ENCODE measurements around the gene GANC.
"Not testable (repeated sequence)": the region's sequence is repeated elsewhere in the genome, so short reads cannot be mapped to it uniquely, and the experiment has no call there.

The GANC gene

GRCh38 chr15:42283671-42284070 lies 10.7 kb downstream of the GANC start:
- DNase-seq, result no peak

- no peak for DNase-seq
Measured at GRCh38 chr15:42284551-42284950, 11.6 kb downstream of the GANC start.

DNA sequence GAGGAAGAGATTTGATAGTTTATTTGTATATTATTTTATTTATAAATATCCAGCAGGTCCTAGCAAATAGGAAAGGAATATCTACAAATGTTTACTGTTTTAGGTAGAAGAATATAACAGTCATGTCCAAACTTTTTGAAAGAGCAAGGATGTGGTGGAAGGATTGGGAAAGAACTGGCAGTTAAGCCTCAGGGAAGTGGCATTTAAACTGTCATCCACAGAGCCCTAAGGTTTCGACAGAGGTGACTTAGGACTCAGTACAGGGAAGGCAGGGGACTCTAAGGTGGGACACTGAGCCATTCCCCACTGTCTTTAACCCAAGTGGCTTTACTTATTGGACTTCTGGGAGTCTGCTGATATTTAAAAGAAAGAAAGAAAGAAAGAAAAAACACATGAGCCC lies 12.0 kb downstream of the GANC start:
- no peak for DNase-seq

DNA sequence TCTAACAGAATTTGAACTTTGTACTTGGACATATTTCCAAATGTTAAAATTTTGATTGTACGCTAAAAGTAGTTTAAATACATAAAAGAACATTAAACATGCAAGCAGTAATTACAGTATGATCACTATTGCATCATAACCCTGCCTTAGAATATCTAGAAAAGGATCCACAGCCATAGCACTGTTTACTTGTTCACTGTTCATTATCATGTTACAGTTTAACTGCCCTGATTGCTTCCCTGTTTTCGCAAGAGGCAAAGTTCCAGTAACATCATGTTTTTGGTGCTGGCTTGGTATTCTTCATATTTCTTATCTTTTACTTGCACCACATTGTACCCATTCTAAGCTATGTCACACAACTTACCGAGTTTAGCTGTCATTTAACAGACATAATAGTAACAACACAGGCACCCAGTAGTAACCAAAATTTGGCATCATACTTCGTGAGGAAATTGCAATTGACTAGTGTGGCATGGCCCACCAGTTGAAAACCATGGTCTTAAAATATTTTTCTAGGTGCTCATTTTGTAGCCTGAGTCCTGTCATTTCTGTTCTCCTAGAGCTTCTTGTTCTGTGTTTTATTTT lies 13.5 kb downstream of the GANC start:
- no peak for DNase-seq

DNA sequence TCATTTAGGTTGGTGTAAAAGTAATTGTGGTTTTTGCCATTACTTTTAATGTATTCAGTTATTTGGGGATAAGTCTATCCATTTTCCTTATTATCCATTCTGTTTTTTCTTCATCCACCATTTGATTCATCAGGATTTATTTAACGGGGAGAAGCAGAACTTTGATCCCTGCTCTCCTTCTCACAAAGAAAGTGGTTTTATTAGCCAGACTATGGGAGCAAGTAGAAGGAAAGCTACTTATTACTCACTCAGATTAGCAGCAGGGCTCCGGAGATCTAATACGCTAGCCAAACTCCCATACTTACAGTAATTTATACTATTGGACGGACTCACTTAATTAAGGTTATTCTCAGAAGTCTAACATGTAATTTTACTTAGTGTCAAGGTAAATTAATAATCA lies 14.9 kb downstream of the GANC start:
- no peak for DNase-seq

GRCh38 chr15:42289166-42289565 lies 16.2 kb downstream of the GANC start:
- no peak for DNase-seq

- DNase-seq, result not testable (repeated sequence)
Measured at GRCh38 chr15:42301004-42301403, 28.0 kb downstream of the GANC start.

GRCh38 chr15:42306681-42307080 lies 33.7 kb downstream of the GANC start:
- no peak for DNase-seq

DNA sequence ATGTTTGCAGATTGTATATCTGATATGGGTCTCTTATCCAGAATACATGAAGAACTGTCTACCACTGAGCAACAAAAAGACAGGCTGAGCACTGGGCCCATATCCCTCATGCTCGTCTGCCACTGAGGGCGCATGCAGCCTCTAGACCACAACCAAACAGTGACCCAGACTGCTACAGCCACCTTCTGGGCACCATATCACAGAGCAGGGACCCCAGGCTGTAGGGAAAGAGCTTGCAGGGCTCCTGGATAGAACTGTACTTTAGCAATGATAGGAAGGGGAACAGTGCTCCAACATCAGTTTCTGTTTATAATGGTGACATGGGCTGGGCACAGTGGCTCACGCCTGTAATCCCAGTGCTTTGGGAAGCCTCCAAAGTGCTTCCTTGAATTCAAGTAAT lies 40.5 kb downstream of the GANC start:
- DNase-seq, result no peak

- no peak for DNase-seq
Measured at GRCh38 chr15:42314818-42315217, 41.8 kb downstream of the GANC start.

GRCh38 chr15:42315521-42315920 lies 42.5 kb downstream of the GANC start:
- DNase-seq, result no peak

- DNase-seq, result not testable (repeated sequence)
Measured at GRCh38 chr15:42316282-42316805, 43.3 kb downstream of the GANC start.

DNA sequence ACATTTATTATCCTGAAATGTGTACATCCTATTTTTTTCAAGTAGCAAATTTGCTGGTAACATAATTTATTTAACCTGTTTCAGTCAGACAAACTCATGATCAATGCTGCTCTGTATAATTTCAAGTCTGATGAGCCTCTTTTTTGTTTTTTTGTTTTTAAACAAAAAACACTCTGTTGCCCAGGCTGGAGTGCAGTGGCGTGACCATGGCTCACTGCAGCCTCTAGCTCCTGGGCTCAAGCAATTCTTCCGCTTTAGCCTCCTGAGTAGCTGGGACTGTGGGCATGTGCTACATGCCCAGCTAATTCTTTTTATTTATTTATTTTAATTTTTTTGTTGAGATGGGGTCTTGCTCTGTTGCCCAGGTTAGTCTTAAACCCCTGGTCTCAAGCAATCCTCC lies 46.2 kb downstream of the GANC start:
- no peak for DNase-seq

GRCh38 chr15:42324308-42324707 lies 51.3 kb downstream of the GANC start:
- DNase-seq, result no peak

GRCh38 chr15:42329161-42329560 lies 56.2 kb downstream of the GANC start:
- DNase-seq, result no peak

GRCh38 chr15:42329992-42330391 lies 57.0 kb downstream of the GANC start:
- DNase-seq, result no peak

DNA sequence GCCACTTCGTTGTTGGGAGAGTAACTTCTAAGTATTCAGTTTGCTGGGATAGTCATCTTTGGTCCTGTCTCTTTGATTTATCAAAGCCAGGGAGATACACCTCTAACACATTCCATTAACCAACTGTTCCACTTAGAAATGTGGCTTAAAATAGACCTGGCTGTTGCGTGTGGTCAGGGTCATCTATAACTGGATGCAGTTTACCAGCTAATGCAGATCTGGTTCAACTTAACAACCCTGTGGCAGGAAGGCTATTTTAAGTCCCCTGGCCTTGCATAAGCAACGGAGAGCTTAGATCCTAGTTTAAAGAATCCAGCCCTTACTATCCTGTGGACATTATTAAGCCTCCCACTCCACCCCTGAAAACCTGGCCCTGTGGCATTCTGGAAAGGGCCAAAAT lies 58.2 kb downstream of the GANC start:
- DNase-seq, result no peak

DNA sequence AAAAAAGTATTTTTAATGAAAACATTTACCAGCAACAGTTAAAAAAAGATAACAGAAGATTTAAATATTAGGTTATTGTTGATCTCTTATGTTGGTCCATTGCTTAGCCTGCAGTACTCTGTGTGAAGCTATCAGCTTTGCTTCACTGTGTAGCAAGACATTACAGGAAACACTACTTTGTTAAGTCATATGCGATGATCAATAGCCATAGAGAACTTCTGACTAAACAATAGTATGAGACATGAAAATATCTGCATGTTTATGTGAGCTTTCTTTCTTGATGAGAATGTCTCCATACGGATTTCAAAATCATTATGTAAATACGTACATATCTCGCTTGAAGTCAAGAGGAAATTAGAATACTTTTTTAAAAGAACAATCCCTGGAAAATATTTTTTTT lies 59.3 kb downstream of the GANC start:
- DNase-seq, result no peak

- DNase-seq, result no peak
Measured at GRCh38 chr15:42335074-42335473, 62.1 kb downstream of the GANC start.

GRCh38 chr15:42336650-42337049 lies 63.6 kb downstream of the GANC start:
- DNase-seq, result not testable (repeated sequence)

DNA sequence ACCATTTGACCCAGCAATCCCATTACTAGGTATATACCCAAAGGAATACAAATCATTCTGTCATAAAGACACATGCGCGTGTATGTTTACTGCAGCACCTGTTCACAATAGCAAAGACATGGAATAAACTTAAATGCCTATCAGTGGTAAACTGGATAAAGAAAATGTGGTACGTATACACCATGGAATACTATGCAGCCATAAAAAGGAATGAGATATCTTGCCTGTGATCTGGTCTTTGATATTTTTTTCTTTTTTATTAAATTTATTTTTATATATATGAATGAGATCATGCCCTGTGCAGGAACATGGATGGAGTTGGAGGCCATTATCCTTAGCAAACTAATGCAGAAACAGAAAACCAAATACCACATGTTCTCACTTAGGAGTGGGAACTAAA lies 64.1 kb downstream of the GANC start:
- not testable (repeated sequence) for DNase-seq

DNA sequence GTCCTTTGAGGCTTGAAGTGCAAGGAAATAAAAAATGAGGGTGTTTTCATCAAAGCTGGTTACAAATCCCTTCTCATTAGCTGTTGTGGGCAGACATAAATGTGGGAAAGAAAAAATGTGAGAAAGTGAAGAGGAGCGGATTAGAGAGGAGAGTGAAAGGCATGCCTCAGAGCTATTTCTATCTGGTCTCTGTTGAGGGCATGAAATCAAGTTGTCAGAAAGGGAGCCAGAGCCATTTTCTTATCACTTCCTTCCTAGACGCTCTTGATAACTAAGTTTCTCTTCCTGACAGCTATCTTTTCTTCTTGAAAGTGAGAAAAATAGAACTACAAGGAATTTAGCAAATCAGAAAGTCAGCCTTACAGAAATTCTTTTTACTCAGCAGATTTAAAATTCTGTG lies 65.5 kb downstream of the GANC start:
- DNase-seq, result no peak

- DNase-seq, result no peak
Measured at GRCh38 chr15:42343596-42344232, 70.7 kb downstream of the GANC start.

GRCh38 chr15:42344763-42345162 lies 71.8 kb downstream of the GANC start:
- no peak for DNase-seq

- no peak for DNase-seq
Measured at GRCh38 chr15:42345504-42345903, 72.5 kb downstream of the GANC start.
